ENCODE results near the gene ASCC1.
A peak's percentile ranks its signal among the peaks of the same experiment; 100 is the strongest.

ASCC1 gene

DNA sequence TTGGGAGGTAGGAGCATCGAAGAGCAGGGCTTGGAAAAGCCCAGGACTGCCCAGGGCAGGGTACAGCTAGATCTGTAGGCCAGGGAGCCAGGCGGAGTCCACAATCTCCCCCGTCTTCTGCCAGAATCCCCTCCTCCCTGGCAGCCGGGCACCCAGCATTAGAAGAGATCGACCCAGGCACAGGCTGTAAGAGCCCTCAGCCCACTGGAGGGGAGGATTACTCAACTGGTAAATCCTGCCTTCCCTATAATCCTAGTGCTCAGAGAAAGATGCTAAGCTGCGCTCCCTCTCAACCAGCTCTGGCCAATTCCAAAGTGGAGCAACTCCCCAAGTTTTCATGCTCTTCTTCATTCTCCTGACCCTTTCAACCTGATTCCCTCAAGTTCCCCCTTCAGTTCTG, 130.9 kb downstream of the ASCC1 start:
- no peak for DNase-seq

DNA sequence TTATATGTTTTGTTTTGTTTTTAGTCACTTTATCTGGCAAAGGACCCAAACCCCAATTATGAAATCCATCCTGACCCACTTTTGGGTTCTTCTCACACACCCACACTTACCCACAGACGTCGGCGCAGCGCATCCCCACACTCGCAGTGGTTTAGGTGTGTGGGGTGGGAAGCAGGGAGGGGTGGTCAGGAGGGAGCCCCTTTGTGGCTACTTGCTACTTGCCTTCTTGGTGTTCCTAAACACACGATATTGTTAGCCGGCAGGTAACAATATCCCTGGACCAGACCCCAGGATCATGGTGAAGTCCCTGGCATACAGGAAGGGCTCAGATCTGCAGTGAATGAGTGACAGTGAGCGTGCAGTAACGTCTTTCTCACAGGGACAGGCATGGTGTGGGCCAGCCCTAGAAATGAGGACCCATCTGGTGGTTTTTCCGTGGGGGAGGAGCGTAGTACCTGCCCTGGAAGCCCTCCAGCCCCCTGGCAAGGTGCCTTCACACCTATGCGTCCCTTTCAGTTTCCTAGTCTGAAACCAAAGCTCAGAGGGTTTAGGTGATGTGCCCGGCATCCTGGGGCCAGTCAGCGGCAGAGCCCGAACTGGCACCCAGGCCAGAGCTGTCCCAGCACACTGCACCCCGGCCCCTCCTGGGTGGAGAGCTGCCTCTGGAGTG, 132.2 kb downstream of the ASCC1 start:
- no peak for DNase-seq

DNA sequence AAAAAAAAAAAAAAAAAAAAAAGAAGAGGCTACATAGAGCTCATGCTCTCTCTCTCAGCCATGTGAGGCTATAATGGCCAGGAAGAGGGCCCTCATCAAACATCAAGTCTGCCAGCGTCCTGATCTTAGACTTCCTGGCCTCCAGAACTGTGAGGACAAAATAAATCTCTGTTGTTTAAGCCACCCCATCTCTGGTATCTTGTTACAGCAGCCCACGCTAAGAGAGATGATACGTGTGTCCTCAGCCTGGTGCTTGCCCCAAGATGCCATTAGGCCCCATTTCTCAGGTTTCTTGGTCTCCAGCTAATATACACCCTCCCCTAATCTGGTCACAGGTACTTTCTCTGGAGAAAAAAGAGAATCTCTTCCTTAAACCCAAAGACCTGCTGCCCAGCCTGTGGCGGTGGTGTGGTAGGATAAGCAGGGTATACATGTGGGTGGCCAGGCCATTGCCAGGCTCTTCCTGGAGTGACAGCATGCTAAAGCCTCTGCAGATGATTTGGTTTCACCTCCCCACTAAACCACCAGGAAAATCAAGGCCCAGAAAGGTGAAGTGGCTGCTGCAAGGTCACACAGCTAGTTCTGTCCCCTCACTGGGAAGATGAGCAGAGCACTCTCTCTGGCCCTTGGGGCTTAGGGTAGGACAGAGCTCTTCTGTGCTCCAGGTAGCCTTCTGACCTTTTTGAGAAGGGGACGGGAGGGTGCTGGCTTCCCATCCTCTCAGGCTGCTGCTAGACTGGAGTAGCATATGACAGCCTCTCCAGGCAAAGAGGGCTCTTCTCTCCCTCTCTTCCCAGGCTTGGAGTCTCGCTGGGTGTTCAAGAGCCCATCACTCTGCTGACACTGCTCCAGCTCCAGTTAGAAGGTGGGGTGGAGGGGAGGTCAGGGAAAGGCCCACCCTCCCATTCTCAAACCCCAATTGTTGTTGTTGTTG, 133.0 kb downstream of the ASCC1 start:
- DNase-seq = no peak

DNA sequence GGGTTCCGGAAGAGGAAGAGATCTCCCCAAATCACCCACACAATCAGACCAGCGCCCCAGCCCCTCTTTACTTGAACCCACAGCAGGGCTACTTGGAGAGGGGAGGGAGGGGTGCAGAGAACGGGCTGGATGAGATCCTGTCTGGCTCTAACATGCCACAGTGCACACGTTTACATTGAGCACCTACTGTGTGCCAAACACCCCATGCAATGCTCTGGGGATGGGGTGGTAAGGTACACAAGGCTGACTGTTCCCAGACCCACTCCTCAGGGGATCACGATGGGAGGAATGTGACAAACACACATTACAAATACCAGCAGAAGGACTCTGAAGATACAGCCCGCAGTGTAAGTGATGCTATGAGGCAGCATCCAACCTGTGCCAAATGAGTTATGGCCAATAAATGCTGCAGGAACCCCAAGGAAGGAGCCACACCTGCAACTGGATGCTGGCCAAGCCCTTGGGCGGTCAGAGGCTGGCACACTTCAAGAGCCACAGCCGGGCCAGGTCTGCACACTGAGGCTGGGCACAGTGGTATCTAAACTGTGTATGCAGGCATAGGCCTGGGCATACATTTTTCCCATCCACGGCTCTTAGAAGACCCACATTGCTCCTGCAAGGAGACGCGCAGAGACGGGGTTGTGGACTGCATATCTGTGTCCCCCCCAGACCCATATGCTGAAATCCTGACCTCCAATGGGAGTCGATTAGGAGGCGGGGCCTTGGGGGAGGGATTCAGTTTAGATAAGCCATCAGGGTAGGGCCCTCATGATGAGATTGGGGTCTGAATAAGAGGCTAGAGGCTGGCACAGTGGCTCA, 134.1 kb downstream of the ASCC1 start:
- DNase-seq = no peak

DNA sequence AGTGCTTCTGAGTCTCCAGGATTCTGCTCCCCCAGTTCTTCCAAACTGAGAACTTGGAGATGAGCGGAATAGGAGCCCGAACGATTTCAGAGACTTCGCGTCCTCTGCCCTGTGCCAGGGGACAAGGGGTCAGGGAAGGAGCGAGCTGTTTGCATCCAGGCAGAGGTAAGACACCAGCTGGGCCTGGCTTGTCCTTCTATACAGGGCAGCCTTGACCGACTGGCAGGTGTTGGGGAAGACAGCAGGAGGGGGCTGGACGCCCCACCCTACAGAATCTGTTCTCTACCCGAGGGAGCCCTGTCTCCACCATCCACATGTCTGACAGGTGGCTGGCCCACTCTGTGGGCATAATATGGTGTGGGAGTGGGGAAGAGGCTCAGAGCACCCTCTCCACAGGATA, 134.9 kb downstream of the ASCC1 start:
- DNase-seq = no peak

DNA sequence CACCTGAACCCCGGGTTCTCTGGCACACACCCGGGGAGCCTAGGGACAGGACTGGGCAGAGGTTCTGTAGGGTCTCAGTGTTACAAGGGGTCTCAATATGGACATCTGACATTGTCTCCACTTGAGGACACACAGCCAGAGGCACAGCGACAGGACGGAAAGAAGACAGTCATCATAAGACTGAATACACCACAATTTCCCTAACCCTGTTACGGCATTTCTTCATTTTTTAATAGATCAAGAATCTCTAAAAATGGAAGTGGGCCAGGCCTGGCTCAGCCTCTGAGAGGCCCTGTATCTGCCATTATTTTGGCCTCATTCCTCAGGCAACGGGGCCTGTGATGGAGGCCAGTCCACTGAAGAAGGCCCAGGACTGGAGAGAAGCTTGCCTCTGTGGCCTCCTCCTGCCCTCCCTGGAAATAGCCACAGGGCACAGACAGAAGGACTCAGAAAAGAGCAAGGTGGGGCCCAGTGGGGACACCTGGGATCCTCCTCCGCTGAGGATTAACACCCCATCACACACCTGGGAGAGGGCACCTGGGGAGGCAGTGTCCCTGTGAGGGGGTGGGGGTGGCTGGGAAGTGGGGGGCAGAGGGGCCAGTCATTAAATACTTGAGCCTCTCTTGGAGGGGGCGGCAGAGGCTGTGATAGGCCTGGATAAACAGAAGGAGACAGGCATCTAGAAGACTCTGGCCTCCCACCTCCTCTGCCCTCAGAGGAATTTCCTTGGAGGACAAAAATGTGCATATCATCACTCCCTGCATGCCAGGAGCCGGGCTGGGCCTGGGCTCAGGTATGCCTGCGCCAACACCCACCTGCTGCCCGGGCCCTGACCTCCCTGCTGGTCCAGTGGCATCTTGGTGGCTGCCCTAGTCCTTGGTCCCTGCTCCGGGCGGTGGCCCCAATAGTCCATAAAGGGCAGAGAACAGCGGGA, 135.8 kb downstream of the ASCC1 start:
- no peak for DNase-seq

DNA sequence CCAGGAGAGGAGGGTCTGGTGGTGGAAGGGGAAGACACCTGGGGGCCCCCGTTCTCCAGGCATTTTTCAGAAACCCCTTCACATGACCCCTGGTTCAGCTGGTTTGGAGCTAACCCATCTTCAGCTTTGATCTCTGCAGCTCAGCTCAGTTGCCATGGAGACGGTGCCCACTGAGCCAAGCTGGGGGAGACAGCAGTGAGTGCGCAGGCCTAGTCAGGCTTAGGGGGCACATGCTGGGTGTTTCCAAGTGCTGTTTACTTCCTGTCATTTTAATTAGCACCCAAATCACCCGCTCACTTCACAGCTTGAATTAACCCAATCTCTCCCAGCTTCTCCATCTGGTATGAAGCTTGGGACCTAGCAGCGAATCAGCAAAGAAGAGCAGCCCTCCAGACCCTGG, 136.7 kb downstream of the ASCC1 start:
- DNase-seq = peak in 26 of 51 donors; percentile 16 to 78 (median 54)

DNA sequence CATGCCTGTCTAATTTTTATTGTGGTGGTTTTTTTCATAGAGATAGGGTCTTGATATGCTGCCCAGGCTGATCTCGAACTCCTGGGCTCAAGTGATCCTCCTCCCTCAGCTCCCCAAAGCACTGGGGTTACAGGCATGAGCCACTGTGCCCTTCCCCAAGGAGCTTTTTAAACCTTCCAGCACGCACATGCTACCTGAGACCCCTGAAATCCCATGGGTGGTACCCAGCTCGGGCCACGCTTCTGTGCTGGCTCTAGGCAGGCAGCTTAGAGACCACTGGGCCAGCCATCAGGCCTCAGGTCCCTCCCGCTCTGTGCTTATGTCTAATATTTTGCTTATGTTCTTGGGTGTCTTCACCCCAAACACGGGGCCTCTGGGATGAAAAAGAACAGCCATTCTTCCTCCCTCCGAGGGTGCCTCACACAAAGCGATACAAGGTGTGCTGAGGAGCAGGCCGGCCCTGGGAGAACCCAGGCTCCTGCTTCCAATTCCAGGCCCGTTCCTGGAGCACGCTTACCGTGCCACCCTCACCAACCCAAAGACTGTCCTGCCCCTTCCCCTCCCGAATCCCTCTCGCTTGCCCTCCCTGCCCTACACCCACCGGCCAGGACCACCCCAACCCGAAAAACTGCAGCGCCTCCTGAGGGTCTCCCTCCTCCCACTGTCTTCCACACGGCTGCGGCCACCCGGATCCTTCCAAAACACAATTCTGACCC, 138.6 kb downstream of the ASCC1 start:
- no peak for DNase-seq

DNA sequence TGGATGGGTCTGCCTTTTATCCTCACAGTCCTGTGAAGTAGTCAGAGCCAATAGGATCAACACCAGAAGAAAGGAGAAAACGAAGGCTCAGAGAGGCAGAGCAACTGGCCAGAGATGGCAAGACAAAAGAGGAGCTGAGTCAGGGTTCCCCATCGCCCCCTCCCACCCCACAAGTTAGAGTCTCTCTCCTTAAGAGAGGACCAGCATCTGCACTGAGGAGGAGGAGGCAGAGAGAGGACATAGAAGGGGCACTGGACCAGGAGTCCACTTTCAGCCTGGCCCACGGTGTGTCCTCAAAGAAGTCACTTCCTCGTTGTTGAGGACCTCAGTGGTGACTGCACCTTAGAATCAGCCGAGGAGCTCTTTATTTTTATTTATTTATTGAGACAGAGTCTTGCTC, 139.3 kb downstream of the ASCC1 start:
- no peak for DNase-seq

DNA sequence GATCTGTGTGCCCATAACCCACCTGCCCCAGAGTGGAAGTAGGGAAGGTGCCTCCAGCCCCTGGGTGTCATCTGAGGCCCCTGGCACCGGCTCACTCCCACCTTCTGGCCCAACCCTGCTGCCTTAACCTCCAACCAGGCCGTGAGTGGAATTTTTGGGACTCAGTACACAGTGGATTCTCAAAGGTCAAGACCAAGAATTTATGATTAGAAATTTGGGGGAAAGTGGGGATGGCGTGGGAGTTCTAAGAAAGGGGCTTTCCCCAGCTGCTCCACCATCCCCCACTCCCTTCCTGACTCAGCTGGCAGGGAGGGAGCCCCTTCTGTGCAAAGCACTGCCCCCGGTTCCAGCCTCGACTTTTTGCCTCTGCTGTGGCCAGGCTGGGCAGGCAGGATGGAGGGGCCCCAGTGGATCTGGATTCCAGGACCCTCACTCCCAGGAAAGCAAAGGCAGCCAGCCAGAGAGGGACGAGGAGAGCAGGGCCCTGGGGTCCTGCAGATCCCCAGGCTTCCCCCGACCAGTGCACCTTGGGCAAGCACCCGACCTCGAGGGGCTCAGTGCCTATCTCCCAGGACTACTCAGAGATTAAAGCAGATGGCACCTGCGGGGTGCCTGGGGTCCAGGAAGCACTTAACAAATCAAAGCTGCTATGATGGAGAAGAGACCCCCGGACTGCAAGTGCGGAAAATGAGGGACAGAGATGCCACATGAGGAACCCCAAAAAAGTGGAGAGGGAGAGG, 140.5 kb downstream of the ASCC1 start:
- DNase-seq = no peak

DNA sequence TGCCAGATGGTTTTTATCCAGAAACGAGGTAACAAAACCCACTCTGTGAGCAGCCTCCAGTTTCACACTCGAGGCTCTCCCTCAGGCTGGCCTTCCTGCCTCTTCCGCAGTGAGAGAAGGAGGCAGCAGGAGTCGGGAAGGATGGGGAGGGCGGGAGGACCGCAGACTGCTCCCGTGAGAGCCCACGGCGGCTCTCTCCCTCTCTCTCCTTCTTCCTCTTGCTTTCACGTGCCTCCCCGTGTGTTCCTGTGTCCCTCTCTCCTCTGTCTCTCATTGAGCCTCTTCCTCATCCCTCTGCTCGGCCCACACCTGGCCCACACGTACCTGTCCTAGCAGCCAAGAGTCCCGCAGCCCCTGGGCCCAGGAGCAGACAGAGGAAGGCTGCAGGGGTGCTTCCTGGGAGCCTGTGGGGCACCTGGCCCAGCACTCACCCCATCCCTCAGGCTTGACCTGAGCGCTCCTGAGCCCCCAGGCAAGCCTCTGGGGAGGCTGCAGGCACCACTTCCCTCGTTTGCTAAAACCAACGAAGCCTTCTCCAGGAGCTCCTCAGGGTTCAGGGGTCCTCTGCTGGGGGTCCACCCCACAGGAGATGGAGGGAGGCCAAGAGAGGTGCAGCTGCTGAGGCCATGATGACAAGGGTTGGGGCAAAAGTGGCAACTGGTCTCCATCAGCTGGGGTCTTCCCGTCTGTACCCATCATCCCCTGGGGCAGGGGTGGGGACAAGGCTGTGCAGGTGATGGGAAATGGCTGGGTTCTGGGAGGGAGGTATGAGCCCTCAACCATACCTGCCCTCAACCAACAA, 141.3 kb downstream of the ASCC1 start:
- no peak for DNase-seq

DNA sequence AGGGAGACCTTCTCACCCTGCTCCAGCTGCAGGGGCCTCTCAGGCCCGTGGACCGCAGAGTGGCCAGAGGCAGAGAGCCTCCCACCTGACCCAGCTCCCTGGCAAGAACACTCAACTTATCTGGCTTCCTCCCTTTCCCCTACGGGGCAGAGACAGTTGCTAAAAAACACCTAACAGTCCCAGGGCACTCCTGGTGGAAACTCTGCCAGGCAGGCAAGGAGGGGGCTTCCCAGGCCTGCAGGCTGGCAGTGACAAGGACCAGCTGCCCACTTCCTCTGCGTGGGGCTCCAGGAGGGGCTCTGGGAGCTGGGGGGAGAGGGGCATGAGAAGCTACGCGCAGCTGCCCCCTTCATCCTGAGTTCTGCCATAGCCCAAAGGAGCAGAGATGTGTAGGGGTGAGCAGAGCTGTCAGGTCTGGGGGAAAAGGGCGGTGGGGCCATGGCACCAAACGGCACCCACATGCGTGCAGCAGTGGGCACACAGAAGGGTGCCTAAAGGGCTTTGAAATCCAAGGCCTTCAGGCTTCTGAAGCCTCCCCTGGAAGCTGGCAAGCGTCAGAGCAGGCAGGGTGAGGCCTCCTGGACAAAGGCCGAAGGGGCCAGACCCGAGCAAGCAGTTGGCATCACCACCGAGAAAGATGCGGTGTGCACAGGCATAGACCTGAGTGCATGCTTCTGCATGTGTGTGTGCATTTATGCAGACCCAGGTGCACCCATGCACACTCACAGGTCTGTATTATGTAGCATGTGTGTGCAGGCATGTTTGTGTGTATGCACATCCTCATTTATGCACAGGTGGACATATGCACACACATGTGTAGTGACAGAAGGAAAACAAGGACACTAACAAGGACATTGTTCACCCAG, 142.1 kb downstream of the ASCC1 start:
- no peak for DNase-seq

DNA sequence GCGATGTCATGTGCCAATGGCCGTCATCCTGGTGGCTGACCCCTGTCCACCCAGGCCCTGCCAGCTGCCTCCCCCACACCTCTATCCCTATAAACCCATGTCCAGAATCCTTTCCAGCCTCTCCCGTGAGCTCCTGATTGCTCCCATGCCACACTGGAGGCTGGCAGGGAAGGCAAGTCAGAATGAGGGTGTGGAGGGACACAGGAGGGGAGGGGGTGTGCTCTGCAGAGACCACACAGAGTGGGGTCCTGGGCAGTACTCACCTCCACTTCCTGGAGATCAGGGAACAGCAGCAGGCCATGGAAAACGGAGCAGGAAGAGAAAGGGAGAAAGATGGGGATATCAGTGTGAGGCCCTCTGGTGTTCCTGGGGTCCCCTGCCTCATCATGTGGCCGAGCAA, 143.4 kb downstream of the ASCC1 start:
- no peak for DNase-seq

DNA sequence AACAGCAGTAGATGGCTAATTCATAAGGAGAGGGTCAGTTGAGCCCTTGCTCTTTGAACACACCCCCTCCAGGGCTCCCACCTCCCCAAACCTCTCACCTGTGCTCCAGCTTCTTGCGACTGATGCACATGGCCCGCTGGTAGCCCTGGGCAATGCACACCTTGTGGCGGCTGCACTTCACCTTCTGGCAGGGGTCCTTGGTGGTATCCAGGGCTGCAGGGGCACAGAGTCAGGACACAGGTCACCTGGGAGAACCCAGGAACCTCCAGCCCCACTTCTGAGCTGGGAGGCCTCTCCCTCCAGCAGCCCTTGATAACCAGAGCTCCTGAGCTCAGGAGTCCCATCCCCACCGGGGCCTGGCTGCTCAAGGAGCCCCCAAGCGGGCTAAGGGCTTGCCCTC, 144.0 kb downstream of the ASCC1 start:
- no peak for DNase-seq

DNA sequence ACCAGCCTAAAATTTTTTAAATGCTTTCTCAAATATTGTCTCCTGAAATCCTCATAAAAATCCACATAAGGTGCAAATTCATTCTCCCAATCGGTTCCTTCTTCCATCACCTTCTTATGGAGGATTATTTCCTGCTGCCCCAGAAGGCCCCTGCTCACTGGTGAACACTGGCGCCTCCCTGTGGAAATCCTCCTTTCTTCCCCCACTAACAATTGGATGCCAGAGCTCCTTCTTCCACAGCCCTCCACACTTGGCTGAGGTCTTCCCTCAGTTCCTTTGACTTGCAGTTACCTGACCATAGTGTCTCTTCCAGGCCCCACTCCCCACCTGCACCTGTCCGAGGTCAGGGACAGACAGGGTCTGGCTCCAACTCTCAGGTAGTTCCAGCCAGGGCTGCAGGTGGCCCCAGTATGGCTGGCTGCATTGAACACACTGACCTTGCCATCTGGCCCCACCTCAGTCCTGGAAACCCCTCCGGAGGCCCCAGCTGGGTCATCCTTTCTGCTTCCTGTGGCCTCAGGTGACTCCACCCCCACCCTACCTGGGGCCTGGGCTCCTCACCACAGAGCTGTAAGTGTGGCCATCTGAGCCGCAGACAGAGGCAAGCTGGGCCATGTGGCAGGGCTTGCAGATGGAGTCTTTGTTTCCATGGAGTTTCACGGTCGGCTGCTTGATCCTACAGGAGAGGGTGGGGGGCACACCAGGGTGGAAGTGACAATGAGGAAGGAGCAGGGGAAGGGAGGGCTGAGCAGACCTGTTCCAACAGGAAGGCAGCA, 146.1 kb downstream of the ASCC1 start:
- DNase-seq = no peak

DNA sequence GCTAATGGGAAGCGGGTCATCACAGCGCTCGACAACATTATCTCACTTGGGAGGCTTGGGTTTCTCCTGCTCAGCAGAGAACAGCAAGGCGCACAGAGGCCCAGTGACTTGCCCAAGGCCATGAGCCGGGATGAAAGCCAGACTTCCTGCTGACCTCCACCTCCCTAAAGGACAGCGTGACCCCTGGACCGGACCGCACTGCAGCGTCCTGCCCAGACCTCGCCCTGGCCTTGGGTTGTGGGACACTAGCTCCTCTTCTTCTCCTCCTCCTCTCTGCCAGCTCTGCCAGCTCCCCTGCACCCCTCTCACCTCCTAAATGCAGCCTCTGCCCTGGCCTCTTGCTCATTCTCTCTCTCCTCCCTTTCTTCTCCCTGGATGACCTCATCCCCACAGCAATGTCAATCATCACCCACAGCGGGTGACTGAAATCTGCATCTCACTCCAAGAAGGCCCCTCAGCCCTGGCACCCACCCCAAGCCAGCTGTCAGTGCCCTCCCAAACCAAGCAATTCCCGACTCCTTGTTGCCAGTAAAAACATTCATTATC, 147.1 kb downstream of the ASCC1 start:
- DNase-seq = no peak

Data from hypothalamus (tissue), 51 donors.